Endothelial cell of umbilical vein (primary cell): ENCODE data around the gene COTL1. TPM values are rescaled to one million over a fixed set of nuclear protein-coding genes. Genes with fewer than 3 reads are reported as not detected.

Experiments
- BruUV-seq: library from RNA; stranded (reverse); fragments of 400-500 nt; replicated peaks from 2 replicates; lab custom pipeline; 2021; lab: Mats Ljungman, UMichigan
- CTCF ChIA-PET: fragments of 300-600, 350-600 bp; sonication (Branson Sonifier 250); formaldehyde crosslinking; loops from one replicate; lab custom pipeline; 2021; ENCODE audit warnings: antibody characterized with exemption, inconsistent platforms; lab: Charles Lee
- POLR2A ChIA-PET: fragments of 300-600, 350-600 bp; sonication (Branson Sonifier 250); formaldehyde crosslinking; loops from one replicate; lab custom pipeline; 2021; ENCODE audit warnings: antibody characterized with exemption, inconsistent platforms; lab: Charles Lee
- DNase-seq: peaks from one replicate; pipeline ENCODE4 v3.0.0-alpha.2; 2011; ENCODE audit warnings: low read depth, low spot score
- FAIRE-seq: peaks from 2 replicates; lab custom pipeline; 2011; peaks lifted over from hg19 to GRCh38; lab: Jason Lieb, UNC
- H2AFZ ChIP-seq: 2 replicates; pipeline ENCODE4 v1.6.0; 2012; ENCODE audit warnings: low read depth, low read length, control low read depth, inconsistent platforms
- H3K27ac ChIP-seq: 2 replicates; pipeline ENCODE4 v1.5.1; 2011; ENCODE audit warnings: low read depth, mild to moderate bottlenecking, control low read depth, low read length, moderate library complexity; ENCODE audit not compliant: insufficient read depth
- H3K27me3 ChIP-seq, 2 experiments: 2 replicates each; pipeline versions ENCODE4 v1.6.0 to v1.6.1; 2011; ENCODE audit warnings: low read length in 2 of 2, mixed read lengths in 1 of 2; ENCODE audit not compliant: control insufficient read depth in 2 of 2, insufficient read depth in 2 of 2
- H3K36me3 ChIP-seq, 2 experiments: 2 replicates in 1 of 2; 3 replicates in 1 of 2; pipeline ENCODE4 v1.5.1; 2011; ENCODE audit warnings: low read length in 2 of 2, mild to moderate bottlenecking in 1 of 2, moderate library complexity in 1 of 2; ENCODE audit not compliant: control insufficient read depth in 2 of 2, insufficient read depth in 2 of 2; ENCODE audit errors: extremely low read depth in 1 of 2
- H3K4me1 ChIP-seq: 3 replicates; pipeline ENCODE4 v1.5.1; 2011; ENCODE audit warnings: mild to moderate bottlenecking, low read length; ENCODE audit not compliant: control insufficient read depth, insufficient read depth; ENCODE audit errors: extremely low read depth
- H3K4me2 ChIP-seq: 2 replicates; pipeline ENCODE4 v1.6.1; 2011; ENCODE audit warnings: low read length, control low read depth, mixed read lengths; ENCODE audit not compliant: insufficient read depth
- H3K4me3 ChIP-seq, 3 experiments: fragments of 200-600 bp in 1 of 3; sonication (generic), shearing (Covaris generic) in 1 of 3; replicated peaks in 1 of 3; 2 replicates each; pipeline ENCODE4 v1.5.1; 2011 to 2016; ENCODE audit warnings: control low read depth in 3 of 3, low read length in 3 of 3, mild to moderate bottlenecking in 2 of 3, inconsistent platforms in 1 of 3, low read depth in 1 of 3, moderate library complexity in 1 of 3; ENCODE audit not compliant: insufficient read depth in 1 of 3
- H3K79me2 ChIP-seq: 2 replicates; pipeline ENCODE4 v1.6.0; 2012; ENCODE audit warnings: low read length, inconsistent platforms; ENCODE audit not compliant: control insufficient read depth, insufficient read depth
- H3K9ac ChIP-seq: replicated peaks from 2 replicates; pipeline ENCODE3; 2011; ENCODE audit warnings: low read length, control low read depth; ENCODE audit not compliant: insufficient read depth; ENCODE audit errors: extremely low read depth
- H3K9me1 ChIP-seq: replicated peaks from 3 replicates; pipeline ENCODE4 v1.6.0; 2011; ENCODE audit warnings: mild to moderate bottlenecking, low read length; ENCODE audit not compliant: control insufficient read depth, insufficient read depth; ENCODE audit errors: extremely low read depth
- H3K9me3 ChIP-seq: replicated peaks from 2 replicates; pipeline ENCODE4 v1.5.1; 2012; ENCODE audit warnings: low read length, inconsistent platforms; ENCODE audit not compliant: control insufficient read depth, insufficient read depth
- H4K20me1 ChIP-seq: replicated peaks from 2 replicates; pipeline ENCODE3; 2011; ENCODE audit warnings: mild to moderate bottlenecking, low read length; ENCODE audit not compliant: control insufficient read depth, insufficient read depth; ENCODE audit errors: extremely low read depth
- EZH2 ChIP-seq: IDR thresholded peaks from 2 replicates; pipeline ENCODE4 v1.6.1; 2012; ENCODE audit warnings: borderline replicate concordance, low read depth, mild to moderate bottlenecking, moderate library complexity, low read length, inconsistent platforms; ENCODE audit not compliant: severe bottlenecking
- FOS ChIP-seq: IDR thresholded peaks from 2 replicates; pipeline ENCODE4 v1.6.1; 2011; ENCODE audit warnings: mild to moderate bottlenecking, low read length, moderate library complexity, borderline replicate concordance; ENCODE audit not compliant: insufficient read depth
- GATA2 ChIP-seq: IDR thresholded peaks from 2 replicates; pipeline ENCODE4 v1.7.0; 2011; ENCODE audit warnings: low read depth, mild to moderate bottlenecking, moderate library complexity, mixed read lengths, low read length; ENCODE audit not compliant: insufficient read length, insufficient read depth
- JUN ChIP-seq: IDR thresholded peaks from 2 replicates; pipeline ENCODE4 v1.6.1; 2011; ENCODE audit warnings: borderline replicate concordance, low read depth; ENCODE audit not compliant: insufficient read length, insufficient read depth
- MYC ChIP-seq: IDR thresholded peaks from one replicate; pipeline ENCODE4 v1.6.1; 2011; ENCODE audit warnings: mild to moderate bottlenecking, low read depth, low read length
- POLR2A ChIP-seq: IDR thresholded peaks from 2 replicates; pipeline ENCODE4 v1.6.1; 2012; ENCODE audit warnings: low read depth, mild to moderate bottlenecking, control low read depth, low read length
- POLR2AphosphoS5 ChIP-seq: IDR thresholded peaks from 2 replicates; pipeline ENCODE4 v1.6.1; 2012; ENCODE audit warnings: low read depth, mild to moderate bottlenecking, control low read depth, low read length, moderate library complexity; ENCODE audit not compliant: insufficient read depth
- dilution Hi-C: fragments of 300-500 bp; cut with MboI; formaldehyde crosslinking; loops from one replicate; pipeline ENCODE4 v1.15.0; 2019; ENCODE audit warnings: low sequenced_read_pairs; ENCODE audit not compliant: extremely low pct_ligation_motif_present
- intact Hi-C: fragments of 100-400 bp; cut with micrococcal nuclease; formaldehyde crosslinking; loops from one replicate; pipeline ENCODE4 v1.10.0; 2022
- polyA plus RNA-seq, 4 experiments: library from polyadenylated mRNA; depleted of rRNA in 3 of 4; stranded (reverse) in 3 of 4; unstranded in 1 of 4; fragments of >200 nt; gene quantifications; 2 replicates each; pipeline versions ENCODE4 v1.2.1 to v1.2.3, GENCODE V29; 2011 to 2012; ENCODE audit warnings: missing spikeins in 1 of 4
- total RNA-seq: library from RNA; stranded (reverse); gene quantifications from 2 replicates; pipeline ENCODE4 v1.2.3, GENCODE V29; 2021
- TF ChIP-seq, protein P1 (sequence below), 2 donors: IDR thresholded peaks; 1 replicate in 1 of 2; 2 replicates in 1 of 2; pipeline ENCODE4 v1.5.1; 2011; ENCODE audit warnings: low read length in 2 of 2, mild to moderate bottlenecking in 2 of 2, moderate library complexity in 2 of 2, control low read depth in 1 of 2, inconsistent platforms in 1 of 2, low read depth in 1 of 2; ENCODE audit not compliant: insufficient read depth in 1 of 2; ENCODE audit errors: extremely low read depth in 1 of 2
- TF ChIP-seq, protein P2 (sequence below): IDR thresholded peaks from 2 replicates; pipeline ENCODE4 v1.6.1; 2011; ENCODE audit not compliant: insufficient read depth, insufficient read length

The COTL1 gene
- total and polyA plus RNA-seq, 2 donors (not counting 3 experiments of a cell fraction or from before 2014, with no cell fraction given), result 90.0 to 200 TPM

- ChIA-PET POLR2A (no interaction called here), CTCF (interaction anchor here (1.4 to 1.9 kb wide), 3 partner anchors 16 to 56 kb away, joined by 3 to 5 read pairs (median 4); no protein-coding TSS in a partner anchor)
- TF ChIP-seq GATA2 (no peak), JUN (no peak)
- Histone ChIP-seq H3K27ac (no peak overlapping the region), H3K9me3 (no peaks in the 10 kb centered on the region), H3K9ac (no peak overlapping the region), H3K4me1 (no peaks in the 10 kb centered on the region), H3K27me3 (no peaks in the 10 kb centered on the region), H3K79me2 (peaks cover 8% of the 10 kb centered on the region), H3K4me2 (no peak overlapping the region), H3K4me3 (no peak overlapping the region), H2AFZ (no peak overlapping the region), H3K9me1 (no peaks in the 10 kb centered on the region), H3K36me3 (peaks cover 0 to 20% of the 10 kb centered on the region in 2 experiments), H4K20me1 (no peaks in the 10 kb centered on the region)
- FAIRE-seq (peak; percentile 15), DNase-seq (no peak)
- intact Hi-C loops (no loop called here), dilution Hi-C loops (no loop called here)
- no TSS peak for BruUV-seq
Observed at GRCh38 chr16:84567286-84567962, 50.5 kb downstream of the COTL1 start.

DNA sequence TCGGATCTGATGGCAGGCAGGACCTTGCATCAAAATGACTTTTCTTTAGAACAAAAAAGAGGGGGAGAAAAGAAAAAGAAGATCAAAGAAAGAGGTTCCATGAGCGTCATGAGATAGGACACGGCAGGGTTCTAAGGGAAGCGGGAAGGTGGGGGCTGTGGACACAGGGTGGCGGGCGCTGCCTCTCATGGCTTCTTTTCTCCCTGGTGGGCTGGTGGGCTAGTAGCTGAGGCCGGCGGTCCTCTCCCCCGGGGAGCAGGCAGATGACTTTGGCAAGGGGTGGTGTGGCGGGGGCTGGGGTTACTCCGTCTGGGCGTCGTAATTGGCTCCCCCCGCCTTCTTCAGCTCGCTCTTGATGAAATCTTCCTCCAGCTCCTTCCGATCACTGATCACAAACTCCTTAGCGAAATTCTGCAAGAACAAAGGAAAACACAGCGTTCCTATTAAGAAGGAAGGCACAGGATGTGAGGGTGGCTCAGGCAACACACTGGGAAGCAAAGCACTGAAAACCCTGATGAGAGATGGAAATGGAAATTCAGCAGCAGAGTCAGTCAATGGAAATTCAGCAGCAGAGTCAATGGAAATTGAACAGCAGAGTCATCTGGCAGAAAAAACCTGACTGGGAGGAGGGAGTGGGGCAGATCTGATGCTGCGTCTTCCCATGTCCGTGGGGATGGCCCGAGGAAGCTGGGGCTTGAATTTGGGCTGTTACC lies 51.2 kb downstream of the COTL1 start:
- intact Hi-C loops (no loop called here), dilution Hi-C loops (no loop called here)
- no peak for FAIRE-seq

More for the DNA sequence above, 51.2 kb downstream of the COTL1 start:
- Histone ChIP-seq H4K20me1 (no peaks in the 10 kb centered on the region), H3K4me2 (no peak overlapping the region), H3K9ac (no peak overlapping the region), H3K36me3 (peaks cover 0 to 20% of the 10 kb centered on the region in 2 experiments), H3K79me2 (peaks cover 8% of the 10 kb centered on the region), H3K9me1 (no peaks in the 10 kb centered on the region), H3K4me3 (no peak overlapping the region), H3K4me1 (no peaks in the 10 kb centered on the region), H3K9me3 (no peaks in the 10 kb centered on the region), H3K27me3 (no peaks in the 10 kb centered on the region), H3K27ac (no peak overlapping the region), H2AFZ (no peak overlapping the region)
- ChIA-PET POLR2A (no interaction called here), CTCF (interaction anchor here (1.5 to 1.9 kb wide), 2 partner anchors 15 to 56 kb away, joined by 4 to 5 read pairs; no protein-coding TSS in a partner anchor)
- TF ChIP-seq JUN (no peak), POLR2AphosphoS5 (no peak), GATA2 (no peak), MYC (no peak), FOS (no peak), POLR2A (no peak), EZH2 (no peak)
- TF ChIP-seq, protein P1, sequence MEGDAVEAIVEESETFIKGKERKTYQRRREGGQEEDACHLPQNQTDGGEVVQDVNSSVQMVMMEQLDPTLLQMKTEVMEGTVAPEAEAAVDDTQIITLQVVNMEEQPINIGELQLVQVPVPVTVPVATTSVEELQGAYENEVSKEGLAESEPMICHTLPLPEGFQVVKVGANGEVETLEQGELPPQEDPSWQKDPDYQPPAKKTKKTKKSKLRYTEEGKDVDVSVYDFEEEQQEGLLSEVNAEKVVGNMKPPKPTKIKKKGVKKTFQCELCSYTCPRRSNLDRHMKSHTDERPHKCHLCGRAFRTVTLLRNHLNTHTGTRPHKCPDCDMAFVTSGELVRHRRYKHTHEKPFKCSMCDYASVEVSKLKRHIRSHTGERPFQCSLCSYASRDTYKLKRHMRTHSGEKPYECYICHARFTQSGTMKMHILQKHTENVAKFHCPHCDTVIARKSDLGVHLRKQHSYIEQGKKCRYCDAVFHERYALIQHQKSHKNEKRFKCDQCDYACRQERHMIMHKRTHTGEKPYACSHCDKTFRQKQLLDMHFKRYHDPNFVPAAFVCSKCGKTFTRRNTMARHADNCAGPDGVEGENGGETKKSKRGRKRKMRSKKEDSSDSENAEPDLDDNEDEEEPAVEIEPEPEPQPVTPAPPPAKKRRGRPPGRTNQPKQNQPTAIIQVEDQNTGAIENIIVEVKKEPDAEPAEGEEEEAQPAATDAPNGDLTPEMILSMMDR (IDR thresholded peaks at IDR 0.05; ENCODE audit: extremely low read depth in 1 of 2, insufficient read depth in 1 of 2, low read depth in 1 of 2, low read length in 2 of 2), result no peak
- TF ChIP-seq, protein P2, sequence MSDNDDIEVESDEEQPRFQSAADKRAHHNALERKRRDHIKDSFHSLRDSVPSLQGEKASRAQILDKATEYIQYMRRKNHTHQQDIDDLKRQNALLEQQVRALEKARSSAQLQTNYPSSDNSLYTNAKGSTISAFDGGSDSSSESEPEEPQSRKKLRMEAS, result no peak
- DNase-seq, result no peak
- no TSS peak for BruUV-seq
